ENCODE measurements around the gene R3HDM2.
A peak's percentile ranks its signal among the peaks of the same experiment; 100 is the strongest.

DNA sequence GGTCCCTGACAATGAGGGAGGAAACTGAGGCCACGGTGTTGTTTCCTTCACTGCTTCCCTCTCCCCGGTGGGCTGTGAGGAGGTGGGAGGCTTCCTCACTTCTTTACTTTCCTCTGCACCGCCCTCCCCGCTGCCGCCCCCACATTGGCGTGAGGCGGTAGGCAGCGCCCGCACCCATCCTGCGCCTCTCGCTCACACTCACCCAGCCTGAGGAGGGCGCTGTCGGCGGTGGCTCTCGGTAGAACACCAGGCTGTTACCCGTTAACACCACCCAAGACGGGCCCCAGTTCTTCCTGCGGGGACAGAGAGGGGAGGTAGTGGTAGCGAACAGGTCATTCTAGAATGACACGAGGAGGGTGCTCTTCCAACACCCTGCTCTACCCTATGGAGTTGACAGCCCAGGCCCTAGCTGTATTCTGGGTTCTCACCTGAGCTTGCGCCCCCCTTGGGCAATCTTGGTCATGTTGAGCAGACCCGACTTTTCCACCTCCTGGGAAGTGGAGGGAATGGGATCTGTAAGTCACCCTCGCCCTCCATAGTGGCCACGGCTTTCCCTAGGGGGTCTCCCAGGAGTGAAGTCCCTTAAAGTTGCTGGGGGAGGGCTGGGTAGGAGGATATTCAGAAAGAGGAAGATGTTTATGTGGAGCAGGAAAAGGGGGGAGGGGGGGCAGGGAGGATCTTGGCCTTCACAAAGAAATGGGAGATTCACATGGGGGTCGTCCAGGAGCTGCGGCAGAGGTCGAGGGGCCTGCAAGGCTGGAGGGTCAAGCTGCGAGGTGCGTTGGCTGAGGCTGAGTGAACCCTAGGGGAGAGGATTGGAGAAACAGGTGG lies 45.5 kb upstream of the R3HDM2 start:
- TF ChIP-seq, protein P1, sequence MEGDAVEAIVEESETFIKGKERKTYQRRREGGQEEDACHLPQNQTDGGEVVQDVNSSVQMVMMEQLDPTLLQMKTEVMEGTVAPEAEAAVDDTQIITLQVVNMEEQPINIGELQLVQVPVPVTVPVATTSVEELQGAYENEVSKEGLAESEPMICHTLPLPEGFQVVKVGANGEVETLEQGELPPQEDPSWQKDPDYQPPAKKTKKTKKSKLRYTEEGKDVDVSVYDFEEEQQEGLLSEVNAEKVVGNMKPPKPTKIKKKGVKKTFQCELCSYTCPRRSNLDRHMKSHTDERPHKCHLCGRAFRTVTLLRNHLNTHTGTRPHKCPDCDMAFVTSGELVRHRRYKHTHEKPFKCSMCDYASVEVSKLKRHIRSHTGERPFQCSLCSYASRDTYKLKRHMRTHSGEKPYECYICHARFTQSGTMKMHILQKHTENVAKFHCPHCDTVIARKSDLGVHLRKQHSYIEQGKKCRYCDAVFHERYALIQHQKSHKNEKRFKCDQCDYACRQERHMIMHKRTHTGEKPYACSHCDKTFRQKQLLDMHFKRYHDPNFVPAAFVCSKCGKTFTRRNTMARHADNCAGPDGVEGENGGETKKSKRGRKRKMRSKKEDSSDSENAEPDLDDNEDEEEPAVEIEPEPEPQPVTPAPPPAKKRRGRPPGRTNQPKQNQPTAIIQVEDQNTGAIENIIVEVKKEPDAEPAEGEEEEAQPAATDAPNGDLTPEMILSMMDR (conservative IDR thresholded peaks at IDR 0.05; ENCODE audit: low read depth, low read length), result peak; percentile 47
- no peak for TF ChIP-seq EZH2 (IDR thresholded peaks at IDR 0.05; ENCODE audit: borderline replicate concordance, low read depth, low read length, poor library complexity, severe bottlenecking)

All from A673 (cell line).